Kidney (tissue), 14 donors: ENCODE data around the gene SNTG2. TPM values are rescaled to one million over a fixed set of nuclear protein-coding genes. Genes with fewer than 3 reads are reported as not detected.

Experiments
- DNase-seq, 5 donors: peaks; one replicate each; pipeline ENCODE4 v3.0.0-alpha.2; 2013 to 2020
- FAIRE-seq: peaks from 2 replicates; lab custom pipeline; 2012; peaks lifted over from hg19 to GRCh38; lab: Jason Lieb, UNC
- H3K27ac ChIP-seq, 2 donors: one replicate each; pipeline ENCODE4 v1.7.0; 2013; ENCODE audit warnings: low read depth in 2 of 2, low read length in 2 of 2, inconsistent platforms in 1 of 2
- H3K27me3 ChIP-seq: one replicate; pipeline ENCODE4 v1.7.1; 2013; ENCODE audit warnings: low read length, inconsistent platforms; ENCODE audit not compliant: control insufficient read depth, insufficient read depth
- H3K36me3 ChIP-seq, 3 donors: one replicate each; pipeline versions ENCODE4 v1.7.0 to v1.7.1; 2013; ENCODE audit warnings: low read length in 3 of 3, control low read depth in 1 of 3, inconsistent platforms in 1 of 3; ENCODE audit not compliant: insufficient read depth in 3 of 3, control insufficient read depth in 2 of 3
- H3K4me1 ChIP-seq, 3 donors: one replicate each; pipeline versions ENCODE4 v1.7.0 to v1.7.1; 2013; ENCODE audit warnings: low read length in 3 of 3, inconsistent platforms in 1 of 3, low read depth in 1 of 3; ENCODE audit not compliant: control insufficient read depth in 2 of 3, insufficient read depth in 2 of 3
- H3K4me3 ChIP-seq, 3 donors: one replicate each; pipeline versions ENCODE4 v1.7.0 to v1.8.1; 2013; ENCODE audit warnings: low read length in 3 of 3, control low read depth in 1 of 3, inconsistent platforms in 1 of 3
- H3K9ac ChIP-seq, 3 donors: one replicate each; pipeline versions ENCODE4 v1.7.0 to v1.7.1; 2013; ENCODE audit warnings: low read length in 3 of 3, control low read depth in 1 of 3, inconsistent platforms in 1 of 3
- H3K9me3 ChIP-seq, 3 donors: one replicate each; pipeline versions ENCODE4 v1.7.0 to v1.7.1; 2013; ENCODE audit warnings: low read length in 3 of 3, control low read depth in 1 of 3, inconsistent platforms in 1 of 3; ENCODE audit not compliant: control insufficient read depth in 2 of 3, insufficient read depth in 1 of 3
- intact Hi-C: fragments of 100-400 bp; cut with DNase I; formaldehyde crosslinking; loops from one replicate; pipeline ENCODE4 v1.11.1; 2022
- polyA plus RNA-seq: library from polyadenylated mRNA; stranded (reverse); fragments of 350-450 nt; fragmentation: Illumina TruSeq; extraction: RNeasy Lipid Tissue Mini Kit (QIAGEN cat#74804); gene quantifications from one replicate; pipeline ENCODE4 v1.2.3, GENCODE V29; 2014; ENCODE audit warnings: low read depth, low replicate concordance; ENCODE audit not compliant: insufficient read depth
- total RNA-seq: library from RNA; stranded (reverse); fragmentation: NEBNext Ultra II Directional; extraction: Animal tissue kit (Norgen Biotek cat#: 25700); gene quantifications from one replicate; pipeline ENCODE4 v1.2.1, GENCODE V29; 2021
- TF ChIP-seq, protein P1 (sequence below): IDR thresholded peaks from 3 replicates; pipeline ENCODE4 v1.5.1; 2012; ENCODE audit warnings: mild to moderate bottlenecking, moderate library complexity, borderline replicate concordance; ENCODE audit not compliant: insufficient read depth; ENCODE audit errors: extremely low read depth
- donor health status: control.
- donor health status: control.
- donor health status: control.
- donor health status: control.
- donor health status: control.
- donor health status: DM: yes; HTN: yes; CAD: no.
- donor health status: Normal renal cell carcinoma (clear cell type).

Gene SNTG2
- total and polyA plus RNA-seq, 2 donors from 2014 or later, result 2.2 TPM; not detected in 1

DNA sequence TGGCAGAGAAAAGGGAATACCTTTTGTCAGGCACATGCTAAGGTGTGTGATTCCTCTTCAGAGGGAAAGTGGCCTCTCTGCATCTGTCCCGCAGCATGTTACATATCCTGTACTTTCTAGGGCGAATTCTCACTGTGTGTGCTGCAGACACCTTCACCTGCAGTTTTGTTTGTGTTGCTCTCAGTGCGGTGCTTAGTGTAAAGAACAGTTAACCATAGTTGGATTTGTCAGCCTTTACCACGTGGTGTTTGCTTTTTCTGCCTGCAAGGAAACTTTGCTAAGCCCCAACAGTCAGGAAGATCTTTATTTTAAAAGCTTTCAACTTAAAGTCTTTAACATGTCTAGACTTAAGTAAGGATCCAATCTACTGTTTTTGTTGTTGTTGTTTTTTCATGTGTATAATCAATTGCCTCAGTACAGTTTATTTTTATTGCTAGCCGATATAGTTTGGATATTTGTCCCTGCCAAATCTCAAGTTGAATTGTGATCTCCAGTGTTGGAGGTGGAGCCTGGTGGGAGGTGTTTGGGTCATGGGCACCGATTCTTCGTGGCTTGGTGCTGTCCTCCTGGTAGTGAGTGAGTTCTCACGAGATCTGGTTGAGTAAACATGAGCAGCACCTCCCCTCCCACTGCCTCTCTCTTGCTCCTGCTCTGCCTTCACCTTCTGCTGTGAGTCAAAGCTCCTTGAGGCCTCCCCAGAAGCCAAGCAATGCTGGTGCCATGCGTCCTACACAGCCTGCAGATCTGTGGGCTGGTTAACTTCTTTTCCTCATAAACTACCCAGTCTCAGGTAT lies 90.6 kb downstream of the SNTG2 start:
- DNase-seq (no peak), FAIRE-seq (no peak)
- TF ChIP-seq, protein P1, sequence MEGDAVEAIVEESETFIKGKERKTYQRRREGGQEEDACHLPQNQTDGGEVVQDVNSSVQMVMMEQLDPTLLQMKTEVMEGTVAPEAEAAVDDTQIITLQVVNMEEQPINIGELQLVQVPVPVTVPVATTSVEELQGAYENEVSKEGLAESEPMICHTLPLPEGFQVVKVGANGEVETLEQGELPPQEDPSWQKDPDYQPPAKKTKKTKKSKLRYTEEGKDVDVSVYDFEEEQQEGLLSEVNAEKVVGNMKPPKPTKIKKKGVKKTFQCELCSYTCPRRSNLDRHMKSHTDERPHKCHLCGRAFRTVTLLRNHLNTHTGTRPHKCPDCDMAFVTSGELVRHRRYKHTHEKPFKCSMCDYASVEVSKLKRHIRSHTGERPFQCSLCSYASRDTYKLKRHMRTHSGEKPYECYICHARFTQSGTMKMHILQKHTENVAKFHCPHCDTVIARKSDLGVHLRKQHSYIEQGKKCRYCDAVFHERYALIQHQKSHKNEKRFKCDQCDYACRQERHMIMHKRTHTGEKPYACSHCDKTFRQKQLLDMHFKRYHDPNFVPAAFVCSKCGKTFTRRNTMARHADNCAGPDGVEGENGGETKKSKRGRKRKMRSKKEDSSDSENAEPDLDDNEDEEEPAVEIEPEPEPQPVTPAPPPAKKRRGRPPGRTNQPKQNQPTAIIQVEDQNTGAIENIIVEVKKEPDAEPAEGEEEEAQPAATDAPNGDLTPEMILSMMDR, result no peak
- intact Hi-C loops, result no loop called here
- Histone ChIP-seq H3K4me1 (no peaks in the 10 kb centered on the region), H3K9ac (no peak overlapping the region), H3K36me3 (no peaks in the 10 kb centered on the region), H3K27ac (no peak overlapping the region), H3K27me3 (no peaks in the 10 kb centered on the region), H3K4me3 (no peak overlapping the region), H3K9me3 (no peaks in the 10 kb centered on the region)

DNA sequence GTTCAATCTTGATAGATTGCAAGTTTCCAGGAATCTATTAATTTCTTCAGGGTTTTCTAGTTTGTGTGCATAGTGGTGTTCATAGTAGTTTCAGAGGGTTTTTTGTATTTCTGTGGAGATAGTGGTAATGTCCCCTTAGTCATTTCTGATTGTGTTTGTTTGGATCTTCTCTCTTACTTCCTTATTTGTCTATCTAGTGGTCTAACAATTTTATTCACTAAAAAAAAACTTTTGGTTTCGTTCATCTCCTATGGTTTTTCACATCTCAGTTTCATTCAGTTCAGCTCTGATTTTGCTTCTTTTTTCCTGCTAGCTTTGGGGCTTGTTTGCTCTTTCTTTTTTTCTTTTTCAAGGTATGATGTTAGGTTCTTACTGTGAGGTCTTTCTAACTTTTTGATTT lies 94.5 kb downstream of the SNTG2 start:
- no peaks in the 10 kb centered on the region for H3K36me3 ChIP-seq
- no peaks in the 10 kb centered on the region for H3K27me3 ChIP-seq
- no peaks in the 10 kb centered on the region for H3K4me1 ChIP-seq
- TF ChIP-seq, protein P1, result no peak
- DNase-seq (no peak), FAIRE-seq (no peak)
- H3K27ac ChIP-seq, result no peak overlapping the region
- H3K4me3 ChIP-seq, result no peak overlapping the region
- H3K9ac ChIP-seq, result no peak overlapping the region
- intact Hi-C loops, result no loop called here
- H3K9me3 ChIP-seq, result peaks cover 0 to 2% (median 0%) of the 10 kb centered on the region in 3 donors

DNA sequence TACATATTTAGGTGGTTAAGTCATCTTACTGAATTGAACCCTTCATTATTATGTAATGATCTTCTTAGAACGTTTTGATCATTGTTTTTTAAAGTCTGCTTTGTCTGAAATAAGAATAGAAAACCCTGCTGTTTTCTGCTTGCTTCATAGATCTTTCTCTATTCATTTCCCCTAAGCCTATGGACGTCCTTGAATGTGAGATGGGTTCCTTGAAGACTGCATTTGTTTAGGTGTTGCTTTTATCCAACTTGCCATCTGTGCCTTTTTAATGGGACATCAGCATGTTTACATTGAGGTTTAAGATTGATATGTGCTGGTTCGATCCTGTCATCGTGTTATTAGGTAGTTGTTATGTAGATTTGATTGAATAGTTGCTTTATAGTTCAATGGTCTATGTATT lies 95.4 kb downstream of the SNTG2 start:
- H3K9ac ChIP-seq, result no peak overlapping the region
- no peak for FAIRE-seq

More for the DNA sequence above, 95.4 kb downstream of the SNTG2 start:
- DNase-seq, result no peak
- H3K4me3 ChIP-seq, result no peak overlapping the region
- H3K9me3 ChIP-seq, result peaks cover 0 to 2% (median 0%) of the 10 kb centered on the region in 3 donors
- H3K27me3 ChIP-seq, result no peaks in the 10 kb centered on the region
- TF ChIP-seq, protein P1, result no peak
- H3K4me1 ChIP-seq, result no peaks in the 10 kb centered on the region
- intact Hi-C loops, result no loop called here
- H3K27ac ChIP-seq, result no peak overlapping the region
- H3K36me3 ChIP-seq, result no peaks in the 10 kb centered on the region
